CD14-positive monocyte (primary cell): Measurements from ENCODE around the gene BTBD9. TPM values are rescaled to one million over a fixed set of nuclear protein-coding genes. Genes with fewer than 3 reads are reported as not detected.

Source experiments
- DNase-seq, 3 donors: peaks; one replicate each; pipeline ENCODE4 v3.0.0-alpha.2; 2011 to 2022
- H2AFZ ChIP-seq: 2 replicates; pipeline ENCODE4 v1.6.0; 2012; ENCODE audit warnings: mild to moderate bottlenecking, low read depth, low read length, inconsistent platforms; ENCODE audit not compliant: insufficient read depth, poor library complexity, severe bottlenecking
- H3K27ac ChIP-seq, 2 donors: 1 replicate in 1 of 2; 2 replicates in 1 of 2; pipeline ENCODE4 v1.5.1; 2012 to 2013; ENCODE audit warnings: low read length in 2 of 2, control low read depth in 1 of 2, inconsistent platforms in 1 of 2, low read depth in 1 of 2, mild to moderate bottlenecking in 1 of 2
- H3K27me3 ChIP-seq, 2 donors: one replicate each; pipeline versions ENCODE4 v1.6.0 to v1.6.1; 2011 to 2013; ENCODE audit warnings: low read length in 2 of 2; ENCODE audit not compliant: control insufficient read depth in 2 of 2, insufficient read depth in 2 of 2
- H3K36me3 ChIP-seq, 2 donors: replicated peaks in 1 of 2; 1 replicate in 1 of 2; 2 replicates in 1 of 2; pipeline versions ENCODE4 v1.5.1 to v1.6.1; 2012 to 2013; ENCODE audit warnings: low read length in 2 of 2, control low read depth in 1 of 2, inconsistent platforms in 1 of 2, mild to moderate bottlenecking in 1 of 2; ENCODE audit not compliant: insufficient read depth in 2 of 2, control insufficient read depth in 1 of 2
- H3K4me1 ChIP-seq, 2 donors: 1 replicate in 1 of 2; 2 replicates in 1 of 2; pipeline versions ENCODE4 v1.5.1 to v1.6.1; 2012 to 2013; ENCODE audit warnings: low read length in 2 of 2, control low read depth in 1 of 2, inconsistent platforms in 1 of 2, mild to moderate bottlenecking in 1 of 2, moderate library complexity in 1 of 2; ENCODE audit not compliant: insufficient read depth in 2 of 2, control insufficient read depth in 1 of 2
- H3K4me2 ChIP-seq: replicated peaks from 2 replicates; pipeline ENCODE3; 2012; ENCODE audit warnings: low read length, moderate library complexity, mild to moderate bottlenecking; ENCODE audit not compliant: poor library complexity, severe bottlenecking; ENCODE audit errors: extremely low read depth
- H3K4me3 ChIP-seq, 3 experiments: fragments of 200-600 bp in 1 of 3; sonication (generic) in 1 of 3; replicated peaks in 1 of 3; 1 replicate in 2 of 3; 2 replicates in 1 of 3; pipeline ENCODE4 v1.5.1; 2011 to 2013; ENCODE audit warnings: low read length in 3 of 3, mild to moderate bottlenecking in 3 of 3, control low read depth in 2 of 3, low read depth in 2 of 3, inconsistent platforms in 1 of 3, moderate library complexity in 1 of 3
- H3K79me2 ChIP-seq: 2 replicates; pipeline ENCODE4 v1.6.0; 2012; ENCODE audit warnings: mild to moderate bottlenecking, control low read depth, inconsistent platforms, low read length, moderate library complexity; ENCODE audit not compliant: insufficient read depth
- H3K9ac ChIP-seq: 2 replicates; pipeline ENCODE4 v1.6.0; 2017; ENCODE audit warnings: low read length, mild to moderate bottlenecking; ENCODE audit not compliant: insufficient read depth, poor library complexity, severe bottlenecking
- H3K9me3 ChIP-seq, 2 donors: replicated peaks in 1 of 2; 1 replicate in 1 of 2; 2 replicates in 1 of 2; pipeline versions ENCODE4 v1.5.1 to v1.6.1; 2012 to 2013; ENCODE audit warnings: low read length in 2 of 2, control low read depth in 1 of 2; ENCODE audit not compliant: control insufficient read depth in 1 of 2, insufficient read depth in 1 of 2
- H4K20me1 ChIP-seq: 2 replicates; pipeline ENCODE4 v1.6.0; 2012; ENCODE audit warnings: mild to moderate bottlenecking, low read length, control low read depth, moderate library complexity; ENCODE audit not compliant: insufficient read depth
- H3K27ac Mint-ChIP-seq, 7 donors: one replicate each; pipeline ENCODE4 v1.8.0; 2020; ENCODE audit warnings: mild to moderate bottlenecking in 7 of 7, mixed read lengths in 7 of 7, moderate library complexity in 6 of 7, inconsistent platforms in 2 of 7
- H3K27me3 Mint-ChIP-seq, 3 donors: one replicate each; pipeline ENCODE4 v1.8.0; 2021 to 2022; ENCODE audit warnings: low read depth in 3 of 3, mild to moderate bottlenecking in 3 of 3, mixed read lengths in 3 of 3, moderate library complexity in 3 of 3, inconsistent platforms in 1 of 3
- H3K36me3 Mint-ChIP-seq, 2 donors: one replicate each; pipeline ENCODE4 v1.8.0; 2020; ENCODE audit warnings: mixed read lengths in 2 of 2, inconsistent platforms in 1 of 2, mild to moderate bottlenecking in 1 of 2
- H3K4me1 Mint-ChIP-seq: one replicate; pipeline ENCODE4 v1.8.0; 2020; ENCODE audit warnings: mild to moderate bottlenecking, mixed read lengths
- H3K4me3 Mint-ChIP-seq, 2 donors: one replicate each; pipeline ENCODE4 v1.8.0; 2020; ENCODE audit warnings: mild to moderate bottlenecking in 2 of 2, mixed read lengths in 2 of 2, moderate library complexity in 1 of 2
- H3K9me3 Mint-ChIP-seq, 7 donors: one replicate each; pipeline ENCODE4 v1.8.0; 2020 to 2022; ENCODE audit warnings: mixed read lengths in 7 of 7, mild to moderate bottlenecking in 6 of 7, moderate library complexity in 6 of 7, inconsistent platforms in 2 of 7
- WGBS: methylation state at CpG from one replicate; pipeline ENCODE4 v1.1.5; 2013; ENCODE audit warnings: missing lambda C conversion rate; ENCODE audit not compliant: insufficient coverage; 5-methylcytosine and 5-hydroxymethylcytosine counted together
- intact Hi-C, 2 donors: fragments of 100-400 bp; cut with micrococcal nuclease; formaldehyde crosslinking; loops; one replicate each; pipeline versions ENCODE4 v1.15.0 to v1.15.1; 2023
- polyA plus RNA-seq, 3 donors: library from polyadenylated mRNA; depleted of rRNA in 1 of 3; unstranded in 2 of 3; stranded (reverse) in 1 of 3; fragments of 300-500 nt in 2 of 3; fragments of >200 nt in 1 of 3; fragmentation: Illumina TruSeq in 2 of 3; gene quantifications; 1 replicate in 2 of 3; 2 replicates in 1 of 3; pipeline ENCODE4 v1.2.3, GENCODE V29; 2012 to 2021
- TF ChIP-seq, protein P1 (sequence below): fragments of 200-600 bp; IDR thresholded peaks from one replicate; pipeline ENCODE4 v1.8.0; 2022; ENCODE audit warnings: antibody characterized with exemption, mild to moderate bottlenecking

Gene BTBD9
- polyA plus RNA-seq, 3 donors = 5.2 to 7.5 (median 6.2) TPM

GRCh38 chr6:38375937-38376336 is 263.8 kb downstream of the BTBD9 start:
- intact Hi-C loops = no loop called here
- TF ChIP-seq, protein P1, sequence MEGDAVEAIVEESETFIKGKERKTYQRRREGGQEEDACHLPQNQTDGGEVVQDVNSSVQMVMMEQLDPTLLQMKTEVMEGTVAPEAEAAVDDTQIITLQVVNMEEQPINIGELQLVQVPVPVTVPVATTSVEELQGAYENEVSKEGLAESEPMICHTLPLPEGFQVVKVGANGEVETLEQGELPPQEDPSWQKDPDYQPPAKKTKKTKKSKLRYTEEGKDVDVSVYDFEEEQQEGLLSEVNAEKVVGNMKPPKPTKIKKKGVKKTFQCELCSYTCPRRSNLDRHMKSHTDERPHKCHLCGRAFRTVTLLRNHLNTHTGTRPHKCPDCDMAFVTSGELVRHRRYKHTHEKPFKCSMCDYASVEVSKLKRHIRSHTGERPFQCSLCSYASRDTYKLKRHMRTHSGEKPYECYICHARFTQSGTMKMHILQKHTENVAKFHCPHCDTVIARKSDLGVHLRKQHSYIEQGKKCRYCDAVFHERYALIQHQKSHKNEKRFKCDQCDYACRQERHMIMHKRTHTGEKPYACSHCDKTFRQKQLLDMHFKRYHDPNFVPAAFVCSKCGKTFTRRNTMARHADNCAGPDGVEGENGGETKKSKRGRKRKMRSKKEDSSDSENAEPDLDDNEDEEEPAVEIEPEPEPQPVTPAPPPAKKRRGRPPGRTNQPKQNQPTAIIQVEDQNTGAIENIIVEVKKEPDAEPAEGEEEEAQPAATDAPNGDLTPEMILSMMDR = no peak
- no peaks in the 10 kb centered on the region for H3K9me3 ChIP-seq
- no peaks in the 10 kb centered on the region for H3K27me3 ChIP-seq
- no peaks in the 10 kb centered on the region for H4K20me1 ChIP-seq
- H2AFZ ChIP-seq = no peak overlapping the region
- no peak overlapping the region for H3K9ac ChIP-seq
- H3K79me2 ChIP-seq = no peaks in the 10 kb centered on the region
- no peak for DNase-seq
- H3K36me3 ChIP-seq = no peaks in the 10 kb centered on the region
- Mint-ChIP-seq H3K27ac (no peak overlapping the region), H3K27me3 (no peaks in the 10 kb centered on the region), H3K9me3 (no peaks in the 10 kb centered on the region), H3K4me1 (no peaks in the 10 kb centered on the region), H3K36me3 (no peaks in the 10 kb centered on the region), H3K4me3 (no peak overlapping the region)
- H3K4me3 ChIP-seq = no peak overlapping the region
- no peaks in the 10 kb centered on the region for H3K4me1 ChIP-seq
- no CpG with 5 or more reads among the region's 2 CpGs for WGBS
- H3K27ac ChIP-seq = no peak overlapping the region
- H3K4me2 ChIP-seq = no peak overlapping the region

- Histone ChIP-seq H3K4me3 (no peak overlapping the region), H3K27ac (no peak overlapping the region), H3K9ac (no peak overlapping the region), H3K9me3 (no peaks in the 10 kb centered on the region), H2AFZ (no peak overlapping the region), H3K36me3 (no peaks in the 10 kb centered on the region), H4K20me1 (no peaks in the 10 kb centered on the region), H3K4me2 (no peak overlapping the region), H3K4me1 (no peaks in the 10 kb centered on the region), H3K27me3 (no peaks in the 10 kb centered on the region), H3K79me2 (no peaks in the 10 kb centered on the region)
- intact Hi-C loops = no loop called here
- H3K27ac Mint-ChIP-seq = no peak overlapping the region
- no peaks in the 10 kb centered on the region for H3K9me3 Mint-ChIP-seq
- no CpG with 5 or more reads among the region's 1 CpG for WGBS
- TF ChIP-seq, protein P1 = no peak
- no peak for DNase-seq
- no peak overlapping the region for H3K4me3 Mint-ChIP-seq
- no peaks in the 10 kb centered on the region for H3K4me1 Mint-ChIP-seq
- H3K27me3 Mint-ChIP-seq = no peaks in the 10 kb centered on the region
- H3K36me3 Mint-ChIP-seq = no peaks in the 10 kb centered on the region
These were observed 264.4 kb downstream of the BTBD9 start for GRCh38 chr6:38375341-38375740.
